K562 (cell line): ENCODE data around the gene CLCN1. TPM values are rescaled to one million over a fixed set of nuclear protein-coding genes. Genes with fewer than 3 reads are reported as not detected.

Experiments used
- CBX1 ChIP-seq: sonication (generic); IDR thresholded peaks from 2 replicates; pipeline ENCODE4 v1.6.1; 2016; ENCODE audit warnings: antibody characterized with exemption, low read depth, mild to moderate bottlenecking
- CC2D1A ChIP-seq: fragments of 450-650 bp; IDR thresholded peaks from 2 replicates; pipeline ENCODE4 v1.6.1; 2017; ENCODE audit warnings: mild to moderate bottlenecking
- CTBP1 ChIP-seq: fragments of 450-650 bp; IDR thresholded peaks from 2 replicates; pipeline ENCODE4 v1.6.1; 2016; ENCODE audit warnings: borderline replicate concordance
- GTF2F1 ChIP-seq: IDR thresholded peaks from 2 replicates; pipeline ENCODE4 v1.6.1; 2011; ENCODE audit warnings: low read depth, low read length, improper control_type of control experiment
- KLF1 ChIP-seq: fragments of 450-650 bp; IDR thresholded peaks from 2 replicates; pipeline ENCODE4 v1.6.1; 2016; ENCODE audit warnings: missing genetic modification characterization, missing compliant biosample characterization
- KLF6 ChIP-seq: fragments of 250-450 bp; sonication (Bioruptor Pico); IDR thresholded peaks from 2 replicates; pipeline ENCODE4 v1.4.0; 2020; ENCODE audit warnings: mild to moderate bottlenecking, moderate library complexity, borderline replicate concordance
- NBN ChIP-seq: fragments of 450-650 bp; IDR thresholded peaks from 2 replicates; pipeline ENCODE4 v1.6.1; 2016; ENCODE audit warnings: low read depth, mild to moderate bottlenecking
- PTBP1 ChIP-seq: fragments of 200-400 bp; formaldehyde crosslinking; IDR thresholded peaks from 2 replicates; pipeline ENCODE4 v1.6.1; 2017; ENCODE audit warnings: low read depth, low read length
- SMAD4 ChIP-seq: fragments of 250-450 bp; sonication (Bioruptor Pico); conservative IDR thresholded peaks from 2 replicates; pipeline ENCODE4 v1.8.0; 2021; ENCODE audit warnings: inconsistent platforms, mild to moderate bottlenecking, moderate library complexity
- SUPT5H ChIP-seq: fragments of 450-650 bp; IDR thresholded peaks from 2 replicates; pipeline ENCODE4 v1.6.1; 2016
- TBP ChIP-seq: optimal IDR thresholded peaks from 2 replicates; pipeline ENCODE3; 2011; ENCODE audit warnings: low read depth, low read length, improper control_type of control experiment
- ZKSCAN1 ChIP-seq: fragments of 150-350 bp; IDR thresholded peaks from 2 replicates; pipeline ENCODE4 v1.6.1; 2016; ENCODE audit warnings: low read depth, low read length
- ZNF57 ChIP-seq: fragments of 450-650 bp; formaldehyde crosslinking; IDR thresholded peaks from 2 replicates; pipeline ENCODE4 v1.4.0; 2020; ENCODE audit warnings: mild to moderate bottlenecking, moderate library complexity
- ZNF764 ChIP-seq: fragments of 250-450 bp; sonication (Bioruptor Pico); IDR thresholded peaks from 2 replicates; pipeline ENCODE4 v1.4.0; 2020; ENCODE audit warnings: low read depth, mild to moderate bottlenecking, moderate library complexity
- polyA plus RNA-seq, 8 experiments: library from polyadenylated mRNA; depleted of rRNA in 4 of 8; stranded (reverse) in 5 of 8; unstranded in 3 of 8; fragments of >200 nt; fragmentation: Nextera tagmentation in 2 of 8; fragmentation: Illumina TruSeq in 1 of 8; extraction: Ambion mirVana in 2 of 8; extraction: Trizol in 1 of 8; gene quantifications; 2 replicates each; pipeline versions ENCODE4 v1.2.1 to v1.2.3, GENCODE V29; 2011 to 2014; ENCODE audit warnings: inconsistent platforms in 1 of 8, missing spikeins in 1 of 8
- total RNA-seq, 7 experiments: library from RNA; depleted of rRNA in 6 of 7; stranded (reverse); fragments of >200 nt in 6 of 7; fragmentation: Illumina TruSeq in 2 of 7; extraction: Trizol in 2 of 7; gene quantifications; 2 replicates each; pipeline versions ENCODE4 v1.2.1 to v1.2.3, GENCODE V29; 2011 to 2021; ENCODE audit warnings: low replicate concordance in 1 of 7
- TF ChIP-seq, protein P1 (sequence below), 2 experiments: fragments of 200-800 bp in 1 of 2; sonication (Bioruptor generic) in 1 of 2; sonication (generic) in 1 of 2; formaldehyde crosslinking in 1 of 2; IDR thresholded peaks in 1 of 2; conservative IDR thresholded peaks in 1 of 2; 2 replicates each; pipeline versions ENCODE4 v1.5.0 to v1.6.1; 2016 to 2020; ENCODE audit warnings: missing compliant biosample characterization in 1 of 2, missing genetic modification characterization in 1 of 2, missing genetic modification reagents in 1 of 2
- TF ChIP-seq, protein P2 (sequence below): IDR thresholded peaks from 2 replicates; pipeline ENCODE4 v1.6.1; 2016; ENCODE audit warnings: missing genetic modification characterization, missing compliant biosample characterization
- TF ChIP-seq, protein P3 (sequence below): fragments of 450-650 bp; conservative IDR thresholded peaks from 2 replicates; pipeline ENCODE4 v1.6.1; 2016; ENCODE audit warnings: missing genetic modification characterization, low read depth, mild to moderate bottlenecking, control low read depth, missing compliant biosample characterization

The CLCN1 gene
- total and polyA plus RNA-seq, 9 of the 15 experiments (the other 6 are each of a cell fraction or from before 2014, with no cell fraction given): 0.01 to 0.11 (median 0.04) TPM; not detected in 4

DNA sequence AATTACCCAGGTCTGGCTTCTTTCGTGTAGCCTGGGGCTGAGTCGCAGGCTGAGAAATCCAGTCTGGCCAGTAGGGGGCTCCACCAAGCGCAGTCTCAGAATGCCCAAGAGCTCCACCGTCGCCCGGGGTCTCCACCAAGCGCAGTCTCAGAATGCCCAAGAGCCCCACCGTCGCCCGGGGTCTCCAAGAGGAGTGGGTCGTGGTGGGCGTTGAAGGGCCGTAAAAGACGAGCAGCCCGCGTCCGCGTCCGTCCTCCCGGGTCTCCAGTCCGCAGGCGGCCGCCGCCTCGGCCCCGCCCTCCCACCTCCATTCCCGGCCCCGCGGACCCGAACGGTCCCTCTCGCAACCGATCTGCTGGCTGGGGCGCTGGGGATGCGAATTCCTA is 64.3 kb downstream of the CLCN1 start (continued):
- TF ChIP-seq, protein P1, sequence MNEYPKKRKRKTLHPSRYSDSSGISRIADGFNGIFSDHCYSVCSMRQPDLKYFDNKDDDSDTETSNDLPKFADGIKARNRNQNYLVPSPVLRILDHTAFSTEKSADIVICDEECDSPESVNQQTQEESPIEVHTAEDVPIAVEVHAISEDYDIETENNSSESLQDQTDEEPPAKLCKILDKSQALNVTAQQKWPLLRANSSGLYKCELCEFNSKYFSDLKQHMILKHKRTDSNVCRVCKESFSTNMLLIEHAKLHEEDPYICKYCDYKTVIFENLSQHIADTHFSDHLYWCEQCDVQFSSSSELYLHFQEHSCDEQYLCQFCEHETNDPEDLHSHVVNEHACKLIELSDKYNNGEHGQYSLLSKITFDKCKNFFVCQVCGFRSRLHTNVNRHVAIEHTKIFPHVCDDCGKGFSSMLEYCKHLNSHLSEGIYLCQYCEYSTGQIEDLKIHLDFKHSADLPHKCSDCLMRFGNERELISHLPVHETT (CRISPR knock-in tag; conservative IDR thresholded peaks at IDR 0.05 in 1 of 2, IDR thresholded peaks at IDR 0.05 in 1 of 2): 0 out of 4 replicates have a peak, but pooled peaks of 1 of the 2 experiments have one; percentile 20
- TF ChIP-seq, protein P2, sequence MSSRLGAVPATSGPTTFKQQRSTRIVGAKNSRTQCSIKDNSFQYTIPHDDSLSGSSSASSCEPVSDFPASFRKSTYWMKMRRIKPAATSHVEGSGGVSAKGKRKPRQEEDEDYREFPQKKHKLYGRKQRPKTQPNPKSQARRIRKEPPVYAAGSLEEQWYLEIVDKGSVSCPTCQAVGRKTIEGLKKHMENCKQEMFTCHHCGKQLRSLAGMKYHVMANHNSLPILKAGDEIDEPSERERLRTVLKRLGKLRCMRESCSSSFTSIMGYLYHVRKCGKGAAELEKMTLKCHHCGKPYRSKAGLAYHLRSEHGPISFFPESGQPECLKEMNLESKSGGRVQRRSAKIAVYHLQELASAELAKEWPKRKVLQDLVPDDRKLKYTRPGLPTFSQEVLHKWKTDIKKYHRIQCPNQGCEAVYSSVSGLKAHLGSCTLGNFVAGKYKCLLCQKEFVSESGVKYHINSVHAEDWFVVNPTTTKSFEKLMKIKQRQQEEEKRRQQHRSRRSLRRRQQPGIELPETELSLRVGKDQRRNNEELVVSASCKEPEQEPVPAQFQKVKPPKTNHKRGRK (tag): peak; percentile 64; the same call in 1 of the 2 replicates
- TF ChIP-seq SMAD4 (CRISPR knock-in tag): peak; percentile 91
- TF ChIP-seq, protein P3, sequence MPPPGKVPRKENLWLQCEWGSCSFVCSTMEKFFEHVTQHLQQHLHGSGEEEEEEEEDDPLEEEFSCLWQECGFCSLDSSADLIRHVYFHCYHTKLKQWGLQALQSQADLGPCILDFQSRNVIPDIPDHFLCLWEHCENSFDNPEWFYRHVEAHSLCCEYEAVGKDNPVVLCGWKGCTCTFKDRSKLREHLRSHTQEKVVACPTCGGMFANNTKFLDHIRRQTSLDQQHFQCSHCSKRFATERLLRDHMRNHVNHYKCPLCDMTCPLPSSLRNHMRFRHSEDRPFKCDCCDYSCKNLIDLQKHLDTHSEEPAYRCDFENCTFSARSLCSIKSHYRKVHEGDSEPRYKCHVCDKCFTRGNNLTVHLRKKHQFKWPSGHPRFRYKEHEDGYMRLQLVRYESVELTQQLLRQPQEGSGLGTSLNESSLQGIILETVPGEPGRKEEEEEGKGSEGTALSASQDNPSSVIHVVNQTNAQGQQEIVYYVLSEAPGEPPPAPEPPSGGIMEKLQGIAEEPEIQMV: peak; percentile 96
- TF ChIP-seq ZKSCAN1: peak; percentile 60; the same call in 1 of the 2 replicates
- peak; percentile 37 for TF ChIP-seq TBP
- peak; percentile 62; the same call in 1 of the 2 replicates for TF ChIP-seq NBN
- peak; percentile 47 for TF ChIP-seq KLF6 (CRISPR knock-in tag)
- TF ChIP-seq GTF2F1: peak; percentile 9; the same call in 1 of the 2 replicates
- TF ChIP-seq ZNF57 (CRISPR knock-in tag): no peak
- 0 out of 2 replicates have a peak, but pooled peaks have one; percentile 19 for TF ChIP-seq CTBP1
- peak; percentile 90 for TF ChIP-seq CC2D1A
- TF ChIP-seq CBX1: peak; percentile 10; the same call in 1 of the 2 replicates
- no peak for TF ChIP-seq PTBP1
- peak; percentile 68; the same call in 1 of the 2 replicates for TF ChIP-seq KLF1 (tag)
- TF ChIP-seq ZNF764 (CRISPR knock-in tag): peak; percentile 46; the same call in 1 of the 2 replicates
- TF ChIP-seq SUPT5H: no peak
